ENCODE data around the gene FKBP4.

DNA sequence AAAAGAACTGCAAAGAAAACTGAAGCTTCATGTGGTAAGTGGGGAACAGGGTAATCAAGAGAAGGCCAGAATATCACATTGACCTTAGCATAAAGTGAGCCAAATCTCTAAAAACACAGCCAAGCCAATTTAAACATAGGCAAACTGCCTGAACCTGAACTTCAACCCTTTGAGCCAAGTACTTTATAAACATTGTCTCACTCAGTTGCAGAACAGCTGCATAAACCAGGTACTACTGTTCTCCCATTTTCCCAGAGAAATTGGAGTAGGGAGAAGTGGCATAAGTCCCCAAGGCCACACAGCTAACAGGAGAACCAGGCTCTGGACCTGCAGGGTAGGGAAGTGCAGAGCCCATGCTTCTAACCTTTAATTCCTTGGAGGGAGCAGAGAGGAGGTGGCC lies 30.4 kb upstream of the FKBP4 start:
- TF ChIP-seq, protein P1, sequence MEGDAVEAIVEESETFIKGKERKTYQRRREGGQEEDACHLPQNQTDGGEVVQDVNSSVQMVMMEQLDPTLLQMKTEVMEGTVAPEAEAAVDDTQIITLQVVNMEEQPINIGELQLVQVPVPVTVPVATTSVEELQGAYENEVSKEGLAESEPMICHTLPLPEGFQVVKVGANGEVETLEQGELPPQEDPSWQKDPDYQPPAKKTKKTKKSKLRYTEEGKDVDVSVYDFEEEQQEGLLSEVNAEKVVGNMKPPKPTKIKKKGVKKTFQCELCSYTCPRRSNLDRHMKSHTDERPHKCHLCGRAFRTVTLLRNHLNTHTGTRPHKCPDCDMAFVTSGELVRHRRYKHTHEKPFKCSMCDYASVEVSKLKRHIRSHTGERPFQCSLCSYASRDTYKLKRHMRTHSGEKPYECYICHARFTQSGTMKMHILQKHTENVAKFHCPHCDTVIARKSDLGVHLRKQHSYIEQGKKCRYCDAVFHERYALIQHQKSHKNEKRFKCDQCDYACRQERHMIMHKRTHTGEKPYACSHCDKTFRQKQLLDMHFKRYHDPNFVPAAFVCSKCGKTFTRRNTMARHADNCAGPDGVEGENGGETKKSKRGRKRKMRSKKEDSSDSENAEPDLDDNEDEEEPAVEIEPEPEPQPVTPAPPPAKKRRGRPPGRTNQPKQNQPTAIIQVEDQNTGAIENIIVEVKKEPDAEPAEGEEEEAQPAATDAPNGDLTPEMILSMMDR (IDR thresholded peaks at IDR 0.05) = no peak
- TF ChIP-seq EZH2 (IDR thresholded peaks at IDR 0.05; ENCODE audit: borderline replicate concordance, insufficient read depth, low read depth, low read length, poor library complexity, severe bottlenecking) = no peak

All from B cell (primary cell).